Activated CD8-positive, alpha-beta memory T cell treated with anti-CD3 and anti-CD28 coated beads, Interleukin-2, amount 50 U/mL, for 1 hour (primary cell): Measurements from ENCODE around the gene PGA3.
"Not testable (repeated sequence)": the region's sequence is repeated elsewhere in the genome, so short reads cannot be mapped to it uniquely, and the experiment has no call there.

Experiments used
- DNase-seq: peaks from one replicate; pipeline ENCODE4 v3.0.0-alpha.2; 2020; ENCODE audit errors: extremely low read depth

The PGA3 gene

DNA sequence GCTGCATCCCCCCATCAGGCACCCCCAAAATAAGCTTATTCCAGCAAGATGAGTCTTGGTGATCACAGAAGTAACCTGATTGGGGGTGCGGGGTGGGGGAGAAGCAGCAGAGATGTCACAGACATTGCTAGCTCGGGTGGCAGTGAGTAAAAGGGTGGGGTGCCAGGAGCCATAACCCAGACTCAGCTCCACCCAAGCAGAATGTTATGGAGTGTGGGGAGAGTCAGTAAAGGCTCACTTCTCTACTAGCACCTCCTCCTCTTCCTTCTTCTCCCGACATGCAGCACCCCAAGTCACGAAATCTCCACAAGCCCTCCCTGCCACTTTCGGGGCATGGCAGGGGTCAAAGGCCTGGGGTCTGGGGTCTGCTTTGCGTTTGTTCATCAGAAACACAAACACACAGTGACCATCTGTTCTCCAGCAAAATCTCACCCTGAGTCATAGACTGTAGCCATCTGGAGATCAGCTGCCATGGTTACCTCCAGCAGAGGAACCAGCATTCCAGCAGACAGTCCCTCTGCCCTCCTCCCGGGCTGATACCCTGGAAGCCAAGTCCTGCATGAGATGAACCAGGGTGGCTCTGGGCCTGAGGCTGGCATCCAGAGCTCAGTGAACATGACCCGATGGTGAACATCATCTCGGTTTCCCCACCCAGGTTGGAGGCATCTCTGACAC lies 4.5 kb downstream of the PGA3 start:
- DNase-seq: not testable (repeated sequence)

- not testable (repeated sequence) for DNase-seq
Observed at GRCh38 chr11:61210629-61211028, 7.3 kb downstream of the PGA3 start.

GRCh38 chr11:61211327-61211952 lies 8.1 kb downstream of the PGA3 start:
- DNase-seq: not testable (repeated sequence)

GRCh38 chr11:61212202-61212601 lies 8.9 kb downstream of the PGA3 start:
- not testable (repeated sequence) for DNase-seq

DNA sequence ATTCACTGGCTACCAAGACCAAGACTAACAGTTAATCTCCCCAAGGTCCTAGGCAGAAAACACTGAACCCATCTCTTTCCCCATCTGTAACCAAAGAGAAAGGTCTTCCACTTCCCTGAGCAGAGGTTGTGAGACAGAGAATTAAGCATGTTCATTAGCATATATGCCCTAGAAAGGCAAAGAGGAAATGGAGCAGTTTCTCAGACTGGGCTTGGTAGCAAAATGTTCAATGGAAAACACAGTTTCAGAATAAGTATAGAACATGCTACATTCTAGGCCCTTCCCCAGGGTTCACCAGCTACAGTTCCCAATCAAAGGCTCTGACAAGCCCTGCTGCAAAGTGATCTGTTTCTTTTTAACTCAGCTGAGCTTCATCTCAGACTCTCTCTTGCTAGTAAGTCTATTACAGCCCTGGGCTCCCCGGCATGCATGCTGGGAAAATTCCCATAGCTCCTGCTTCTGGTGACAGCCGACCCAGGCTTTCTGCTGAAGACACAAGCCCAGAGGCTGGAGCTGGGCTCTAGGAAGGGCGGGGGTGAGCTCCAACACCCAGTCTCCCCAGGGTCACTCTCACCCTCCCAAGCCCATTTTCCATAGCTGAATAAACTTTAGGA lies 10.5 kb downstream of the PGA3 start:
- not testable (repeated sequence) for DNase-seq

DNA sequence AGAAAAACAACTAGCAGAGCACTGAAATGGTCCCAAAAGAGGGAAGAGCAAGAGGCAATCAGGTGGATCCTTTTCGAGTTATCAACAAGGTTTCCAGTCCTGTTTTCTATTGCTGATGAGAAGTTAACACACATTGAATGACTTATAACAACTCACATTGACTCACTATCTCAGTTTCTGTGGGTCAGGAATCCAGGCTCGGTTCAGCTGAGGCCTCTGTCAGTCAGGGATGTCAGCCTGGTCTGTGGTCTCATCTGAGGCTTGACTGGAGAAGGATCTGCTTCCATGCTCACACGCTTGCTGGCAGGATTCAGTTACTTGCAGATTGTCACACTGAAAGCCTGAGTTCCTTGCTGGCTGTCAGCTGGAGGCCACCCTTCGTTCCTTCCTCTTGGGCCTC lies 15.0 kb downstream of the PGA3 start:
- not testable (repeated sequence) for DNase-seq

DNA sequence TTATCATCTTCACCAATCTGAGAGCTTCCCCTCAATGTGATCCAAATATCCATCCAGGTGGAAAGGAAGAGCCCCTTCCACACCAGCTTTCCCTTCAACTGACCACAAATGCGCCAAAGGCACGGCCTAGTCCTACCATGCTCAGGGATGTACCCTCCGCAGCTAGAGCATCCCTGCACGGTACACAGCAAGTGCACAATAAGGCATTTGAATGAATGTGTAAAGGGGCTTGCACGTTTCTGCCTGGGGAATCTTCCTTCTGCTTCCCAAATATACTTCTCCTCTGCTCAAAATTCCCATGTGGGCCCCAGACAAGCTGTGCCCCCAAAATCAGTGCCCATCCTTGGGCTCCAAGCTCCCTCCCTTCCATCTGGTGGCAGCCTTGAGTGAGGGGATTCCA lies 15.7 kb downstream of the PGA3 start:
- not testable (repeated sequence) for DNase-seq

DNA sequence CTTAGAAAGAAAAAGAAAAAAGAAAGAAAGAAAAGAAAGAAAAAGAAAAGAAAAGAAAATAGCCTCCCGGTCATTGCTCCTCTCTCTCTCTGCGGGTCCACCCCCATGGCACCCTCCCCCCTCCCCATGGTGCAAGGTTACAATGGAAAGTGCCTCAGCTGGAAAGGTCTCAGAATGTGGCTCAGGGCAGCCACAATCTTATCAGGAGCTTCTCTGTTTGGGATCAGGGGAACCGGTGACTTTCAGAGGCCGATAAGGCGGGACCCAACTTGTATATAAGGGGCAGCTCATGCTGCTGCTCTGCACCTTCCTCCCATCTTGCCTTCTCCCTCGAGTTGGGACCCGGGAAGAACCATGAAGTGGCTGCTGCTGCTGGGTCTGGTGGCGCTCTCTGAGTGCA lies 18.7 kb downstream of the PGA3 start, which contains the start of gene PGA4:
TSS of gene PGA4 (plus strand) at position 301 of the 400 bp plus-strand sequence. CDS start at position 355, 54 bp downstream.
- not testable (repeated sequence) for DNase-seq

- DNase-seq: not testable (repeated sequence)
Observed at GRCh38 chr11:61222692-61223091, 19.4 kb downstream of the PGA3 start.

GRCh38 chr11:61226457-61227137 lies 23.3 kb downstream of the PGA3 start:
- DNase-seq: not testable (repeated sequence)

DNA sequence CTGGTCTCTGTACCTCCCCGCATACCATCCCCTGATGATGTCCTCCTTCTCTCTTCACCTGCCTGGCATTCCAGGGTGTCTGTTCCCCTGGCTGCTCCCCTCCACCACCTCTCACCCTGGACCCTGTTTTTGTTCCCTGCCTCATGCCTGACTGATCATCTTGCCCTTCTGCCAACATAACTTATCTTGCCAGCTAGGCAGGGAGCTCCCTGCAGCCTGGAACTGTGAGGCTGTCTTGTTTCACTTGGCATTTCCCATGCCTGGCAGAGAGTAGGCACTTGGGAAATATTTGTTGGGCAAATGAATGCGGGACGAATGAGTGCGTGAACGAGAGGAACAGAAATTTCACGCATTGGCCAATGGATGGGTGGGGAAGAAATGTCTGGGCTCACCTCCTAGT lies 26.1 kb downstream of the PGA3 start:
- DNase-seq: not testable (repeated sequence)

- DNase-seq: not testable (repeated sequence)
Observed at GRCh38 chr11:61231033-61231432, 27.7 kb downstream of the PGA3 start.

GRCh38 chr11:61231585-61231984 lies 28.3 kb downstream of the PGA3 start:
- DNase-seq: not testable (repeated sequence)

DNA sequence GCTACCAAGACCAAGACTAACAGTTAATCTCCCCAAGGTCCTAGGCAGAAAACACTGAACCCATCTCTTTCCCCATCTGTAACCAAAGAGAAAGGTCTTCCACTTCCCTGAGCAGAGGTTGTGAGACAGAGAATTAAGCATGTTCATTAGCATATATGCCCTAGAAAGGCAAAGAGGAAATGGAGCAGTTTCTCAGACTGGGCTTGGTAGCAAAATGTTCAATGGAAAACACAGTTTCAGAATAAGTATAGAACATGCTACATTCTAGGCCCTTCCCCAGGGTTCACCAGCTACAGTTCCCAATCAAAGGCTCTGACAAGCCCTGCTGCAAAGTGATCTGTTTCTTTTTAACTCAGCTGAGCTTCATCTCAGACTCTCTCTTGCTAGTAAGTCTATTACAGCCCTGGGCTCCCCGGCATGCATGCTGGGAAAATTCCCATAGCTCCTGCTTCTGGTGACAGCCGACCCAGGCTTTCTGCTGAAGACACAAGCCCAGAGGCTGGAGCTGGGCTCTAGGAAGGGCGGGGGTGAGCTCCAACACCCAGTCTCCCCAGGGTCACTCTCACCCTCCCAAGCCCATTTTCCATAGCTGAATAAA lies 29.3 kb downstream of the PGA3 start:
- not testable (repeated sequence) for DNase-seq

DNA sequence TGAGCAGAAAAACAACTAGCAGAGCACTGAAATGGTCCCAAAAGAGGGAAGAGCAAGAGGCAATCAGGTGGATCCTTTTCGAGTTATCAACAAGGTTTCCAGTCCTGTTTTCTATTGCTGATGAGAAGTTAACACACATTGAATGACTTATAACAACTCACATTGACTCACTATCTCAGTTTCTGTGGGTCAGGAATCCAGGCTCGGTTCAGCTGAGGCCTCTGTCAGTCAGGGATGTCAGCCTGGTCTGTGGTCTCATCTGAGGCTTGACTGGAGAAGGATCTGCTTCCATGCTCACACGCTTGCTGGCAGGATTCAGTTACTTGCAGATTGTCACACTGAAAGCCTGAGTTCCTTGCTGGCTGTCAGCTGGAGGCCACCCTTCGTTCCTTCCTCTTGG lies 33.8 kb downstream of the PGA3 start:
- DNase-seq: not testable (repeated sequence)

GRCh38 chr11:61240288-61240687 lies 37.0 kb downstream of the PGA3 start:
- not testable (repeated sequence) for DNase-seq

DNA sequence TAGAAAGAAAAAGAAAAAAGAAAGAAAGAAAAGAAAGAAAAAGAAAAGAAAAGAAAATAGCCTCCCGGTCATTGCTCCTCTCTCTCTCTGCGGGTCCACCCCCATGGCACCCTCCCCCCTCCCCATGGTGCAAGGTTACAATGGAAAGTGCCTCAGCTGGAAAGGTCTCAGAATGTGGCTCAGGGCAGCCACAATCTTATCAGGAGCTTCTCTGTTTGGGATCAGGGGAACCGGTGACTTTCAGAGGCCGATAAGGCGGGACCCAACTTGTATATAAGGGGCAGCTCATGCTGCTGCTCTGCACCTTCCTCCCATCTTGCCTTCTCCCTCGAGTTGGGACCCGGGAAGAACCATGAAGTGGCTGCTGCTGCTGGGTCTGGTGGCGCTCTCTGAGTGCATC lies 37.6 kb downstream of the PGA3 start, which contains the start of gene PGA5:
TSS of gene PGA5 (plus strand) at position 301 of the 400 bp plus-strand sequence. CDS start at position 353, 52 bp downstream.
- DNase-seq: not testable (repeated sequence)

DNA sequence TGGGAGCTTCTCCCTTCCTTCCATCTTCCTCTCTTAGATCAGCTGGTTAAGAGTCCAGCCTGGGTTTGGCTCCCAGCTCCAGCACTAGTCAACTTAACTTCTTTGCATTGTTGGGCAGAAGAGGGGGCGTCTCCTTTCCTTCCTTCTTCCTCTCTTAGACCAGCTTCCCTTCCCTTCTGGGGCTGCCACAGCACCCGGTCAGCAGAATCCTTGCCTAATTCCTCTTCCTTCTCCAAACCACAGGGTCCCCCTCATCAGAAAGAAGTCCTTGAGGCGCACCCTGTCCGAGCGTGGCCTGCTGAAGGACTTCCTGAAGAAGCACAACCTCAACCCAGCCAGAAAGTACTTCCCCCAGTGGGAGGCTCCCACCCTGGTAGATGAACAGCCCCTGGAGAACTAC lies 38.2 kb downstream of the PGA3 start:
- not testable (repeated sequence) for DNase-seq

DNA sequence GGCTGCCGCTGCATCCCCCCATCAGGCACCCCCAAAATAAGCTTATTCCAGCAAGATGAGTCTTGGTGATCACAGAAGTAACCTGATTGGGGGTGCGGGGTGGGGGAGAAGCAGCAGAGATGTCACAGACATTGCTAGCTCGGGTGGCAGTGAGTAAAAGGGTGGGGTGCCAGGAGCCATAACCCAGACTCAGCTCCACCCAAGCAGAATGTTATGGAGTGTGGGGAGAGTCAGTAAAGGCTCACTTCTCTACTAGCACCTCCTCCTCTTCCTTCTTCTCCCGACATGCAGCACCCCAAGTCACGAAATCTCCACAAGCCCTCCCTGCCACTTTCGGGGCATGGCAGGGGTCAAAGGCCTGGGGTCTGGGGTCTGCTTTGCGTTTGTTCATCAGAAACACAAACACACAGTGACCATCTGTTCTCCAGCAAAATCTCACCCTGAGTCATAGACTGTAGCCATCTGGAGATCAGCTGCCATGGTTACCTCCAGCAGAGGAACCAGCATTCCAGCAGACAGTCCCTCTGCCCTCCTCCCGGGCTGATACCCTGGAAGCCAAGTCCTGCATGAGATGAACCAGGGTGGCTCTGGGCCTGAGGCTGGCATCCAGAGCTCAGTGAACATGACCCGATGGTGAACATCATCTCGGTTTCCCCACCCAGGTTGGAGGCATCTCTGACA lies 42.1 kb downstream of the PGA3 start:
- DNase-seq: not testable (repeated sequence)

- DNase-seq: not testable (repeated sequence)
Observed at GRCh38 chr11:61248071-61248470, 44.8 kb downstream of the PGA3 start.

- DNase-seq: not testable (repeated sequence)
Observed at GRCh38 chr11:61249201-61249600, 45.9 kb downstream of the PGA3 start.
